Activated naive CD4-positive, alpha-beta T cell treated with anti-CD3 and anti-CD28 coated beads, Interleukin-2, amount 50 U/mL, for 24 hours (primary cell): Measurements from ENCODE around the gene PTBP3.
A peak's percentile ranks its signal among the peaks of the same experiment; 100 is the strongest.

Experiments used
- H3K27ac Mint-ChIP-seq: one replicate; pipeline ENCODE4 v1.8.0; 2021; ENCODE audit warnings: mild to moderate bottlenecking, mixed read lengths
- H3K27me3 Mint-ChIP-seq: one replicate; pipeline ENCODE4 v1.8.0; 2021; ENCODE audit warnings: mixed read lengths
- H3K36me3 Mint-ChIP-seq: one replicate; pipeline ENCODE4 v1.8.0; 2021; ENCODE audit warnings: mixed read lengths
- H3K4me1 Mint-ChIP-seq: one replicate; pipeline ENCODE4 v1.8.0; 2021; ENCODE audit warnings: mixed read lengths
- H3K4me3 Mint-ChIP-seq: one replicate; pipeline ENCODE4 v1.8.0; 2021; ENCODE audit warnings: mild to moderate bottlenecking, mixed read lengths
- H3K9me3 Mint-ChIP-seq: one replicate; pipeline ENCODE4 v1.8.0; 2021; ENCODE audit warnings: mixed read lengths

Gene PTBP3

DNA sequence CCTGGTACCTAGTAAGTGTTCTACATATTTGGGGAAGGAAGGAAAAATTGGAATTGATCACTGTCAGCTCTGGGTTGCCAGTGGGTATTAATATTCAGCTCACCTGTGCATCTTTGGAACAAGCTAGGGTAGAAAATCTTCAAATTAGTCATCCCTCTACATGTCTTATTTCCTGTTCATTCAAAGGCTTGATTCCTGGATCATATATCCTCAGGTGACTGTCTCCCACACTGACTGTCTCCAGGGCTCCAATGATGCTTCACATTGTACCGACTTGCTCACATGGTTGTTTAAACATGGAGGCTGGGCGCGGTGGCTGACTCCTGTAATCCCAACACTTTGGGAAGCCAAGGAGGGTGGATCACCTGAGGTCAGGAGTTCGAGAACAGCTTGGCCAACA, 146.7 kb downstream of the PTBP3 start:
- Mint-ChIP-seq H3K36me3 (no peaks in the 10 kb centered on the region), H3K9me3 (peaks cover 8% of the 10 kb centered on the region), H3K27ac (no peak overlapping the region), H3K4me1 (peaks cover 7% of the 10 kb centered on the region), H3K4me3 (no peak overlapping the region), H3K27me3 (no peaks in the 10 kb centered on the region)

GRCh38 chr9:112184946-112185345, 148.5 kb downstream of the PTBP3 start:
- no peak overlapping the region for H3K4me3 Mint-ChIP-seq
- H3K27ac Mint-ChIP-seq: no peak overlapping the region
- peaks cover 8% of the 10 kb centered on the region for H3K9me3 Mint-ChIP-seq
- H3K4me1 Mint-ChIP-seq: peaks cover 23% of the 10 kb centered on the region
- H3K36me3 Mint-ChIP-seq: no peaks in the 10 kb centered on the region
- no peaks in the 10 kb centered on the region for H3K27me3 Mint-ChIP-seq

GRCh38 chr9:112184221-112184620, 149.2 kb downstream of the PTBP3 start:
- no peaks in the 10 kb centered on the region for H3K36me3 Mint-ChIP-seq
- peaks cover 27% of the 10 kb centered on the region for H3K4me1 Mint-ChIP-seq
- H3K27ac Mint-ChIP-seq: no peak overlapping the region
- no peak overlapping the region for H3K4me3 Mint-ChIP-seq
- no peaks in the 10 kb centered on the region for H3K27me3 Mint-ChIP-seq
- peaks cover 8% of the 10 kb centered on the region for H3K9me3 Mint-ChIP-seq

GRCh38 chr9:112180387-112180881, 153.0 kb downstream of the PTBP3 start:
- Mint-ChIP-seq H3K4me3 (no peak overlapping the region), H3K27me3 (no peaks in the 10 kb centered on the region), H3K27ac (peak overlapping the region; percentile 85), H3K4me1 (peaks cover 55% of the 10 kb centered on the region), H3K36me3 (no peaks in the 10 kb centered on the region), H3K9me3 (peaks cover 8% of the 10 kb centered on the region)

DNA sequence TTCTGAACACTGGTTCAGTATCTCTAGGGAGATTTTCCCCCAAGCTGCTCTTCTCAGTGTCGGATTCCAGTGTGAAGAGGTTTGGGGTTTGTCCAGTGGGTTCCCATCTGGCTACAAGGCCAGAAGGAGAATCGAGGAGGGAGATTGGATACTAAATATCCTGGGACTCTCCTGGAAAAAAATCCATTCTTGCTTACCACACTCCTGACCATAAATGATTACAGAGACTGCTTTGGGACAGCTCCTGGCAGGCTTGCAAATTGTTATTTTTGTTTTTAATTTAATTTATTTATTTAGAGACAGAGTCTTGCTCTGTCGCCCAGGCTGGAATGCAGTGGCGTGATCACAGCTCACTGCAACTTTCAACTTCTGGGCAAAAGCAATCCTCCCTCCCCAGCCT, 153.6 kb downstream of the PTBP3 start:
- Mint-ChIP-seq H3K27me3 (no peaks in the 10 kb centered on the region), H3K27ac (no peak overlapping the region), H3K4me1 (peaks cover 58% of the 10 kb centered on the region), H3K9me3 (peaks cover 8% of the 10 kb centered on the region), H3K36me3 (no peaks in the 10 kb centered on the region), H3K4me3 (no peak overlapping the region)

DNA sequence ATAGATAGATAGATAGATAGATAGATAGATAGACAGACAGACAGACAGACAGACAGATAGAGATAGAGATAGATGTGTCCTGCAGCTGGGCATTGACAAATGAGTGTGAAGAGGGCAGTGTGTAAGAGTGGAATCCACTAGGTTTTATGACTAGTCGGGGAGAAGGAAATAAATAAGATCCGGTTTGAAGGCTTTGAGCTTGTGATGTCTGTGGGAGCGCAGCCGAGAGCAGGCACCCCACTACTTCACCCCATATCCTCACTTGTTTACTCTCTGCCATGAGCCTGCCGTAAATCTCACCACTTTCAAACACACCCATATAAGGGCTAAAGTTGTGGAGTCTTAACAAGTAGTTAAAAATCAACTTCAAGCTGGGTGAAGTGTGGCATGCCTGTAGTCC, 156.9 kb downstream of the PTBP3 start:
- no peaks in the 10 kb centered on the region for H3K9me3 Mint-ChIP-seq
- peaks cover 4% of the 10 kb centered on the region for H3K36me3 Mint-ChIP-seq
- no peaks in the 10 kb centered on the region for H3K27me3 Mint-ChIP-seq
- H3K4me3 Mint-ChIP-seq: peak overlapping the region; percentile 0
- H3K27ac Mint-ChIP-seq: peak overlapping the region; percentile 0
- peaks cover 74% of the 10 kb centered on the region for H3K4me1 Mint-ChIP-seq

GRCh38 chr9:112175796-112176315, 157.6 kb downstream of the PTBP3 start:
- peaks cover 68% of the 10 kb centered on the region for H3K4me1 Mint-ChIP-seq
- H3K4me3 Mint-ChIP-seq: peak overlapping the region; percentile 75
- H3K27me3 Mint-ChIP-seq: no peaks in the 10 kb centered on the region
- H3K27ac Mint-ChIP-seq: no peak overlapping the region
- H3K36me3 Mint-ChIP-seq: peaks cover 4% of the 10 kb centered on the region
- H3K9me3 Mint-ChIP-seq: no peaks in the 10 kb centered on the region

GRCh38 chr9:112174965-112175795, 158.2 kb downstream of the PTBP3 start, which contains the start of gene SUSD1:
TSS of gene SUSD1 (minus strand) at chr9:112175297. CDS start at chr9:112175235, 62 bp downstream.
- Mint-ChIP-seq H3K9me3 (no peaks in the 10 kb centered on the region), H3K27ac (peak within 1 kb of the TSS; percentile 73), H3K4me1 (peaks cover 65% of the 10 kb centered on the region), H3K27me3 (no peaks in the 10 kb centered on the region), H3K4me3 (peak within 1 kb of the TSS; percentile 84), H3K36me3 (peaks cover 4% of the 10 kb centered on the region)

GRCh38 chr9:112174222-112174964, 159.0 kb downstream of the PTBP3 start:
- Mint-ChIP-seq H3K4me3 (peak overlapping the region; percentile 84), H3K27me3 (no peaks in the 10 kb centered on the region), H3K4me1 (peaks cover 65% of the 10 kb centered on the region), H3K9me3 (no peaks in the 10 kb centered on the region), H3K27ac (peak overlapping the region; percentile 73), H3K36me3 (peaks cover 4% of the 10 kb centered on the region)

DNA sequence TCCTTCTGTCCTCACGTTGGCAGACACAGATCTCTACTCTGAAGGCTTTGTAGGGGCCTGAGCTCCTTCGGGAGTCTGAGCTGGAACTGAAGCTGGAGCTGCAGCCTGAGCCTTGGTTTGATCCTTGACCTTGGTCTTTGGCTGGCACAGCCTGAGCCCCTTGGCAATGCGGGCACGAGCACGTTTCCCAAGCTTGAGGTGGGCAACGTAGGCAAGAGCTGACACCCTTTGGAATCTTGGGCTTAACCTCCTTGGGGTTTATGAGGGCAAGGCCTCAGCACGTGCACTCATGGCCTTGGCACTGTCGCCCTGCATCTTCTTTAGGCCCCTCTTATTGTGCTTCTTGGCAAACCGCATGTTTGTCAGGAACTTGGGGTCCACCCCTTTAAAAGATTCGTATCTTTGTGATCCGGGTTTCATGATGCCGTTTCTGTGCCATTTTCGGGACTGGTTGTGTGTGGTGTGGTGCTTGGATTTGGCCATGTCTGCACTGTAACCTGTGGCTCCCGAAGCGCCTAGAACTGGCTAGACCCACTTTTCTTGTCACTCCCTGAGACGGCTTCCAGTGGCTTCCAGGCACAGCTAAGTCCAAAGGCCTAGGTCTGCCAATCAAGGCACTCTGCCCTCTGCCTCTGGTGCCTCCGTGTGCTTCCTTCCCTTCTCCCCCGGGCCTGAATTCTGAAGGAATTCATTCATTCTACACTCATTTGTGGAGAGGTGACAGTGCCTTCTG, 159.8 kb downstream of the PTBP3 start:
- no peak overlapping the region for H3K27ac Mint-ChIP-seq
- peaks cover 72% of the 10 kb centered on the region for H3K4me1 Mint-ChIP-seq
- H3K36me3 Mint-ChIP-seq: peaks cover 4% of the 10 kb centered on the region
- no peaks in the 10 kb centered on the region for H3K27me3 Mint-ChIP-seq
- peak overlapping the region; percentile 84 for H3K4me3 Mint-ChIP-seq
- no peaks in the 10 kb centered on the region for H3K9me3 Mint-ChIP-seq

- Mint-ChIP-seq H3K27ac (no peak overlapping the region), H3K9me3 (no peaks in the 10 kb centered on the region), H3K4me3 (no peak overlapping the region), H3K36me3 (peaks cover 4% of the 10 kb centered on the region), H3K27me3 (no peaks in the 10 kb centered on the region), H3K4me1 (peaks cover 63% of the 10 kb centered on the region)
Measured at GRCh38 chr9:112170968-112171367, 162.5 kb downstream of the PTBP3 start.

DNA sequence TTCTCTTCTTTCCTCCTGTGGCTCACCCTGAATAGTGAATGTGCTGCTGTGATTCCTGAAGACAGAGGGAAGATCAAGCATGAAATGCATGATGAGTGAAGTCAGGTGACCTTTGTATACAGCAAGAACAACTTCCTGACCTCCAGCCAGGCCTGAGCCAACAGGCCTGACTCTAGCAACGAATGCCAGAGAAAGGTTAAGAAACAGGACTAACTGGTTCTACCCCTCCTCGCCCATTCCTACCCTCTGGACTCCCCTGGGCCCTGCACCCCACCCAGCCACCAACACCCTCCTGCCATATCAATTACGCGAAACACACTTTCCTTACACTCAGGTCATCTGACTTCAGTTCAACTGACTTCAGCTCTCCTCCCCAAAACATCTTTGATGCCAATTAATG, 163.2 kb downstream of the PTBP3 start:
- H3K4me1 Mint-ChIP-seq: peaks cover 62% of the 10 kb centered on the region
- H3K27ac Mint-ChIP-seq: no peak overlapping the region
- H3K36me3 Mint-ChIP-seq: peaks cover 4% of the 10 kb centered on the region
- no peak overlapping the region for H3K4me3 Mint-ChIP-seq
- H3K9me3 Mint-ChIP-seq: no peaks in the 10 kb centered on the region
- H3K27me3 Mint-ChIP-seq: no peaks in the 10 kb centered on the region

DNA sequence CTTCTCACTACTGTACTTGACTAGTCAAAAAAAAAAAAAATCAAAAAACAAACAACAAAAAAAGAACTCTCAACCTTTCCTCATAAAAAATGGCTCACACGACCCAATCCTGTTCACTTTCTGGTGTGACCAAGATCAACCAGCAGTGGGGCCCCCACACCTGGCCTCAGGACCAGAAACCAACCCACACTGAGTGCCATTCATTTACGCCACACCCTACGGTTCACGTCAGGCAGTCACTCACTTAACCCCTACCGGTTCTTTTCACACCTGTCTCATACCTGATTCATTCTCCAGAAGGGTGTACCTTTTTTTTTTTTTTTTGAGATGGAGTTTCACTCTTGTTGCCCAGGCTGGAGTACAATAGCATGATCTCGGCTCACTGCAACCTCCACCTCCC, 164.1 kb downstream of the PTBP3 start:
- no peaks in the 10 kb centered on the region for H3K27me3 Mint-ChIP-seq
- H3K4me3 Mint-ChIP-seq: no peak overlapping the region
- peaks cover 58% of the 10 kb centered on the region for H3K4me1 Mint-ChIP-seq
- peaks cover 4% of the 10 kb centered on the region for H3K36me3 Mint-ChIP-seq
- H3K27ac Mint-ChIP-seq: no peak overlapping the region
- H3K9me3 Mint-ChIP-seq: no peaks in the 10 kb centered on the region

DNA sequence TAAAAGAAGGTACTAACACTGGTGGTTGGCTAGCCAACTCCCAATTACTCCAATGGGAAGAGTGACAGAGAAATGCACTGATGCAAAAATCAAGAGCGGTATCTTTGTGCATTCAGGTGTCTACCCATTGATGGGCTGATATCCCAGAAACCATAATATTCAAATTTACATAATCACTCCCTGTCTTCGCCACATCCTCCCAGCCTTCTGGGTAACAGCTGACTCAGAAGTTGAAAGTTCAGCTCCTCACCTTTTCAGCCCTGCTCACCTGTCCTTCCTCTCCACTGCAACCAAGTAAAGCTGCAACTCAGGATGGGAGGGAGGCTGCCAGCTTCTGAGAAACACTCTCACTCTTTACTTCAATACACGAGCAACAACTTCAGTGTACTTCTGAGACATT, 165.2 kb downstream of the PTBP3 start:
- H3K27ac Mint-ChIP-seq: no peak overlapping the region
- H3K9me3 Mint-ChIP-seq: no peaks in the 10 kb centered on the region
- H3K36me3 Mint-ChIP-seq: peaks cover 4% of the 10 kb centered on the region
- no peak overlapping the region for H3K4me3 Mint-ChIP-seq
- no peaks in the 10 kb centered on the region for H3K27me3 Mint-ChIP-seq
- peaks cover 49% of the 10 kb centered on the region for H3K4me1 Mint-ChIP-seq
